NCI-H748 treated with DMSO at 0.1 percent for 48 hours (cell line): ENCODE data around the gene ADD1.

Experiments used
- DNase-seq: peaks from one replicate; lab custom pipeline; 2025; lab: John Stamatoyannopoulos, UW

Gene ADD1

GRCh38 chr4:2963966-2964471, 120.4 kb downstream of the ADD1 start:
- no peak for DNase-seq

GRCh38 chr4:2964706-2965258, 121.1 kb downstream of the ADD1 start:
- DNase-seq, result no peak

- no peak for DNase-seq
These were observed 121.6 kb downstream of the ADD1 start for GRCh38 chr4:2965262-2965661.

- no peak for DNase-seq
These were observed 124.7 kb downstream of the ADD1 start for GRCh38 chr4:2968381-2968780.

GRCh38 chr4:2971275-2971674, 127.6 kb downstream of the ADD1 start:
- no peak for DNase-seq

GRCh38 chr4:2977211-2978088, 133.8 kb downstream of the ADD1 start:
- DNase-seq, result no peak
